ENCODE results near the gene SEMA5A.

The SEMA5A gene

GRCh38 chr5:9121597-9121996 is 424.3 kb downstream of the SEMA5A start:
- DNase-seq (ENCODE audit: low read depth, low spot score): no peak
- in situ Hi-C loops (cut with HindIII; ENCODE audit: low sequenced_read_pairs): no loop called here
- no peak overlapping the region for H3K4me3 ChIP-seq (ENCODE audit: low read depth, low read length)
- no peak for TF ChIP-seq CTCF (IDR thresholded peaks at IDR 0.05; ENCODE audit: low read depth, low read length)

GRCh38 chr5:9118852-9119251 is 427.0 kb downstream of the SEMA5A start:
- no peak for TF ChIP-seq CTCF (IDR thresholded peaks at IDR 0.05; ENCODE audit: low read depth, low read length)
- no peak for DNase-seq (ENCODE audit: low read depth, low spot score)
- H3K4me3 ChIP-seq (ENCODE audit: low read depth, low read length): no peak overlapping the region
- in situ Hi-C loops (cut with HindIII; ENCODE audit: low sequenced_read_pairs): no loop called here

GRCh38 chr5:9115093-9115492 is 430.8 kb downstream of the SEMA5A start:
- in situ Hi-C loops (cut with HindIII; ENCODE audit: low sequenced_read_pairs): no loop called here
- no peak overlapping the region for H3K4me3 ChIP-seq (ENCODE audit: low read depth, low read length)
- DNase-seq (ENCODE audit: low read depth, low spot score): no peak
- no peak for TF ChIP-seq CTCF (IDR thresholded peaks at IDR 0.05; ENCODE audit: low read depth, low read length)

- no peak overlapping the region for H3K4me3 ChIP-seq (ENCODE audit: low read depth, low read length)
- peak; percentile 35 for DNase-seq (ENCODE audit: low read depth, low spot score)
- in situ Hi-C loops (cut with HindIII; ENCODE audit: low sequenced_read_pairs): no loop called here
- TF ChIP-seq CTCF (IDR thresholded peaks at IDR 0.05; ENCODE audit: low read depth, low read length): no peak
Observed at GRCh38 chr5:9112520-9113291, 433.2 kb downstream of the SEMA5A start.

GRCh38 chr5:9108162-9108561 is 437.7 kb downstream of the SEMA5A start:
- TF ChIP-seq CTCF (IDR thresholded peaks at IDR 0.05; ENCODE audit: low read depth, low read length): no peak
- in situ Hi-C loops (cut with HindIII; ENCODE audit: low sequenced_read_pairs): no loop called here
- no peak overlapping the region for H3K4me3 ChIP-seq (ENCODE audit: low read depth, low read length)
- no peak for DNase-seq (ENCODE audit: low read depth, low spot score)

- DNase-seq (ENCODE audit: low read depth, low spot score): no peak
- no peak overlapping the region for H3K4me3 ChIP-seq (ENCODE audit: low read depth, low read length)
- in situ Hi-C loops (cut with HindIII; ENCODE audit: low sequenced_read_pairs): no loop called here
- TF ChIP-seq CTCF (IDR thresholded peaks at IDR 0.05; ENCODE audit: low read depth, low read length): no peak
Observed at GRCh38 chr5:9105851-9106250, 440.0 kb downstream of the SEMA5A start.
